ENCODE measurements around the gene ZNF628.

Gene ZNF628

GRCh38 chr19:55440411-55441105, 35.9 kb upstream of the ZNF628 start:
- Histone ChIP-seq H3K4me3 (ENCODE audit: low read length, poor library complexity, severe bottlenecking) (no peak overlapping the region), H3K9me2 (replicated peaks; ENCODE audit: low read depth, low read length) (no peaks in the 10 kb centered on the region), H3K9ac (ENCODE audit: low read depth, low read length, poor library complexity, severe bottlenecking) (no peak overlapping the region), H3K27me3 (ENCODE audit: insufficient read depth, low read length, poor library complexity, severe bottlenecking) (no peaks in the 10 kb centered on the region), H4K20me1 (ENCODE audit: insufficient read depth, low read length, poor library complexity, severe bottlenecking) (no peaks in the 10 kb centered on the region), H3K4me1 (ENCODE audit: insufficient read depth, low read length, poor library complexity, severe bottlenecking) (no peaks in the 10 kb centered on the region), H3K9me3 (ENCODE audit: insufficient read depth, low read depth, low read length) (no peaks in the 10 kb centered on the region), H3F3A (ENCODE audit: low read depth) (no peaks in the 10 kb centered on the region), H3K36me3 (ENCODE audit: insufficient read depth, low read length) (no peaks in the 10 kb centered on the region), H2AFZ (ENCODE audit: low read length) (no peak overlapping the region), H3K4me2 (ENCODE audit: low read depth, low read length, poor library complexity, severe bottlenecking) (no peak overlapping the region), H3K79me2 (ENCODE audit: insufficient read depth, low read length) (no peaks in the 10 kb centered on the region)
- no peak for TF ChIP-seq CTCF (conservative IDR thresholded peaks at IDR 0.05; ENCODE audit: low read length)
- no peak for TF ChIP-seq EZH2phosphoT487 (IDR thresholded peaks at IDR 0.05; ENCODE audit: borderline replicate concordance)

GRCh38 chr19:55441319-55441691, 35.1 kb upstream of the ZNF628 start:
- H3K9me3 ChIP-seq (ENCODE audit: insufficient read depth, low read depth, low read length), result no peaks in the 10 kb centered on the region
- H2AFZ ChIP-seq (ENCODE audit: low read length), result no peak overlapping the region
- no peaks in the 10 kb centered on the region for H3F3A ChIP-seq (ENCODE audit: low read depth)
- H3K4me3 ChIP-seq (ENCODE audit: low read length, poor library complexity, severe bottlenecking), result no peak overlapping the region
- no peaks in the 10 kb centered on the region for H3K4me1 ChIP-seq (ENCODE audit: insufficient read depth, low read length, poor library complexity, severe bottlenecking)
- no peak overlapping the region for H3K4me2 ChIP-seq (ENCODE audit: low read depth, low read length, poor library complexity, severe bottlenecking)
- H4K20me1 ChIP-seq (ENCODE audit: insufficient read depth, low read length, poor library complexity, severe bottlenecking), result no peaks in the 10 kb centered on the region
- TF ChIP-seq EZH2phosphoT487 (IDR thresholded peaks at IDR 0.05; ENCODE audit: borderline replicate concordance), result no peak
- no peak for TF ChIP-seq CTCF (conservative IDR thresholded peaks at IDR 0.05; ENCODE audit: low read length)
- no peak overlapping the region for H3K9ac ChIP-seq (ENCODE audit: low read depth, low read length, poor library complexity, severe bottlenecking)
- no peaks in the 10 kb centered on the region for H3K36me3 ChIP-seq (ENCODE audit: insufficient read depth, low read length)
- H3K27me3 ChIP-seq (ENCODE audit: insufficient read depth, low read length, poor library complexity, severe bottlenecking), result no peaks in the 10 kb centered on the region
- H3K79me2 ChIP-seq (ENCODE audit: insufficient read depth, low read length), result no peaks in the 10 kb centered on the region
- H3K9me2 ChIP-seq (replicated peaks; ENCODE audit: low read depth, low read length), result no peaks in the 10 kb centered on the region

- Histone ChIP-seq H4K20me1 (ENCODE audit: insufficient read depth, low read length, poor library complexity, severe bottlenecking) (no peaks in the 10 kb centered on the region), H3K27me3 (ENCODE audit: insufficient read depth, low read length, poor library complexity, severe bottlenecking) (no peaks in the 10 kb centered on the region), H3K4me1 (ENCODE audit: insufficient read depth, low read length, poor library complexity, severe bottlenecking) (no peaks in the 10 kb centered on the region), H3K79me2 (ENCODE audit: insufficient read depth, low read length) (no peaks in the 10 kb centered on the region), H3K36me3 (ENCODE audit: insufficient read depth, low read length) (no peaks in the 10 kb centered on the region), H3F3A (ENCODE audit: low read depth) (no peaks in the 10 kb centered on the region), H3K4me2 (ENCODE audit: low read depth, low read length, poor library complexity, severe bottlenecking) (no peak overlapping the region), H3K9me2 (replicated peaks; ENCODE audit: low read depth, low read length) (no peaks in the 10 kb centered on the region), H3K9ac (ENCODE audit: low read depth, low read length, poor library complexity, severe bottlenecking) (no peak overlapping the region), H3K4me3 (ENCODE audit: low read length, poor library complexity, severe bottlenecking) (no peak overlapping the region), H3K9me3 (ENCODE audit: insufficient read depth, low read depth, low read length) (no peaks in the 10 kb centered on the region), H2AFZ (ENCODE audit: low read length) (no peak overlapping the region)
- TF ChIP-seq CTCF (conservative IDR thresholded peaks at IDR 0.05; ENCODE audit: low read length) (no peak), EZH2phosphoT487 (IDR thresholded peaks at IDR 0.05; ENCODE audit: borderline replicate concordance) (no peak)
Measured at GRCh38 chr19:55441692-55442321, 34.6 kb upstream of the ZNF628 start.
